Measurements from ENCODE around the gene CHCHD4.

GRCh38 chr3:14127516-14128161 lies 3.0 kb upstream of the CHCHD4 start:
- TF ChIP-seq CTCF (conservative IDR thresholded peaks at IDR 0.05; ENCODE audit: low read depth, low read length) (no peak), EZH2 (IDR thresholded peaks at IDR 0.05; ENCODE audit: low read length, unreplicated experiment) (no peak)

Data from PC-3 (cell line).